Panc1 (cell line): ENCODE results near the gene ATP6V1G3.

Source experiments
- CTCF ChIP-seq: fragments of 450-650 bp; IDR thresholded peaks from 2 replicates; pipeline ENCODE4 v1.5.1; 2017; ENCODE audit warnings: mild to moderate bottlenecking
- REST ChIP-seq, 2 experiments: IDR thresholded peaks; 2 replicates each; pipeline ENCODE4 v1.6.1; 2011 to 2012; ENCODE audit warnings: low read depth in 2 of 2, control low read depth in 1 of 2, low read length in 1 of 2, mild to moderate bottlenecking in 1 of 2, moderate library complexity in 1 of 2; ENCODE audit not compliant: insufficient read depth in 1 of 2
- TCF7L2 ChIP-seq: IDR thresholded peaks from 2 replicates; pipeline ENCODE4 v1.6.1; 2011; ENCODE audit warnings: mild to moderate bottlenecking, low read depth, low read length, inconsistent platforms

- TF ChIP-seq TCF7L2 = no peak
- no peak for TF ChIP-seq CTCF
- no peak for TF ChIP-seq REST (IDR thresholded peaks at IDR 0.05; ENCODE audit: insufficient read depth in 1 of 2, low read depth in 2 of 2, low read length in 1 of 2)
Observed at GRCh38 chr1:198490224-198490623, 50.3 kb downstream of the ATP6V1G3 start.
